OCI-LY3 (cell line): ENCODE data around the gene H1-8.

Experiments
- H2AFZ ChIP-seq: fragments of 200-600, 300-600 bp; shearing (Covaris generic); 2 replicates; pipeline ENCODE4 v1.6.0; 2014; ENCODE audit warnings: antibody characterized with exemption, low read depth, low read length
- H3K27ac ChIP-seq: fragments of 200-600, 300-600 bp; sonication (generic); 2 replicates; pipeline ENCODE4 v1.5.1; 2014; ENCODE audit warnings: mild to moderate bottlenecking, low read length, moderate library complexity, mixed read lengths
- H3K27me3 ChIP-seq: fragments of 200-600, 300-600 bp; sonication (generic); 2 replicates; pipeline ENCODE4 v1.6.1; 2014; ENCODE audit warnings: low read depth, low read length, mixed read lengths
- H3K36me3 ChIP-seq: fragments of 200-600, 300-600 bp; sonication (generic); replicated peaks from 2 replicates; pipeline ENCODE3; 2014; ENCODE audit warnings: low read depth, low read length, mixed read lengths
- H3K4me1 ChIP-seq: fragments of 300-600, 200-600 bp; sonication (generic); 2 replicates; pipeline ENCODE4 v1.6.1; 2014; ENCODE audit warnings: low read length, mixed read lengths
- H3K4me2 ChIP-seq: fragments of 200-600, 300-600 bp; sonication (generic); 2 replicates; pipeline ENCODE4 v1.6.1; 2014; ENCODE audit warnings: low read length, mixed read lengths
- H3K4me3 ChIP-seq: fragments of 300-600, 200-600 bp; sonication (generic); 2 replicates; pipeline ENCODE4 v1.5.1; 2014; ENCODE audit warnings: antibody characterized with exemption, mild to moderate bottlenecking, low read length, moderate library complexity
- H3K79me2 ChIP-seq: fragments of 300-600, 200-600 bp; shearing (Covaris generic); 2 replicates; pipeline ENCODE4 v1.6.1; 2014; ENCODE audit warnings: mild to moderate bottlenecking, low read length, mixed read lengths
- H3K9ac ChIP-seq: fragments of 300-600, 200-600 bp; shearing (Covaris generic); 2 replicates; pipeline ENCODE4 v1.6.0; 2014; ENCODE audit warnings: mild to moderate bottlenecking, low read length, moderate library complexity
- H3K9me3 ChIP-seq: fragments of 200-600, 300-600 bp; shearing (Covaris generic); 2 replicates; pipeline ENCODE4 v1.6.1; 2014; ENCODE audit warnings: low read length, mixed read lengths; ENCODE audit not compliant: insufficient read depth
- H4K20me1 ChIP-seq: fragments of 200-600, 300-600 bp; sonication (generic); 2 replicates; pipeline ENCODE4 v1.6.1; 2016; ENCODE audit warnings: low read length, mixed read lengths; ENCODE audit not compliant: insufficient read depth
- EZH2phosphoT487 ChIP-seq: fragments of 200-600 bp; shearing (Covaris generic); IDR thresholded peaks from 2 replicates; pipeline ENCODE4 v1.6.1; 2018; ENCODE audit warnings: antibody characterized with exemption, mixed run types, low read depth
- TF ChIP-seq, protein P1 (sequence below): fragments of 200-600, 300-600 bp; sonication (generic); IDR thresholded peaks from 2 replicates; pipeline ENCODE4 v1.5.1; 2014; ENCODE audit warnings: antibody characterized with exemption, low read length, low read depth

Gene H1-8

GRCh38 chr3:129526121-129526900 lies 16.7 kb upstream of the H1-8 start:
- Histone ChIP-seq H3K9me3 (no peaks in the 10 kb centered on the region), H3K4me3 (peak overlapping the region; percentile 44), H3K27ac (peak overlapping the region; percentile 75), H3K79me2 (no peaks in the 10 kb centered on the region), H3K27me3 (no peaks in the 10 kb centered on the region), H4K20me1 (no peaks in the 10 kb centered on the region), H2AFZ (peak overlapping the region; percentile 76; the same call in 1 of the 2 replicates), H3K36me3 (no peaks in the 10 kb centered on the region), H3K4me1 (peaks cover 31% of the 10 kb centered on the region), H3K4me2 (peak overlapping the region; percentile 85), H3K9ac (peak overlapping the region; percentile 48; the same call in 1 of the 2 replicates)
- TF ChIP-seq, protein P1, sequence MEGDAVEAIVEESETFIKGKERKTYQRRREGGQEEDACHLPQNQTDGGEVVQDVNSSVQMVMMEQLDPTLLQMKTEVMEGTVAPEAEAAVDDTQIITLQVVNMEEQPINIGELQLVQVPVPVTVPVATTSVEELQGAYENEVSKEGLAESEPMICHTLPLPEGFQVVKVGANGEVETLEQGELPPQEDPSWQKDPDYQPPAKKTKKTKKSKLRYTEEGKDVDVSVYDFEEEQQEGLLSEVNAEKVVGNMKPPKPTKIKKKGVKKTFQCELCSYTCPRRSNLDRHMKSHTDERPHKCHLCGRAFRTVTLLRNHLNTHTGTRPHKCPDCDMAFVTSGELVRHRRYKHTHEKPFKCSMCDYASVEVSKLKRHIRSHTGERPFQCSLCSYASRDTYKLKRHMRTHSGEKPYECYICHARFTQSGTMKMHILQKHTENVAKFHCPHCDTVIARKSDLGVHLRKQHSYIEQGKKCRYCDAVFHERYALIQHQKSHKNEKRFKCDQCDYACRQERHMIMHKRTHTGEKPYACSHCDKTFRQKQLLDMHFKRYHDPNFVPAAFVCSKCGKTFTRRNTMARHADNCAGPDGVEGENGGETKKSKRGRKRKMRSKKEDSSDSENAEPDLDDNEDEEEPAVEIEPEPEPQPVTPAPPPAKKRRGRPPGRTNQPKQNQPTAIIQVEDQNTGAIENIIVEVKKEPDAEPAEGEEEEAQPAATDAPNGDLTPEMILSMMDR, result no peak
- no peak for TF ChIP-seq EZH2phosphoT487

- H3K27ac ChIP-seq, result no peak overlapping the region
These were observed 15.7 kb upstream of the H1-8 start for GRCh38 chr3:129527262-129527661.

GRCh38 chr3:129528589-129529100 lies 14.3 kb upstream of the H1-8 start, which contains the start of gene RHO:
TSS of gene RHO (plus strand) at chr3:129528639. CDS start at chr3:129528734, 95 bp downstream.
- no peak for TF ChIP-seq EZH2phosphoT487
- TF ChIP-seq, protein P1, result no peak
- Histone ChIP-seq H2AFZ (no peak within 1 kb of the TSS), H3K4me1 (peaks cover 25% of the 10 kb centered on the region), H3K36me3 (no peaks in the 10 kb centered on the region), H3K9ac (no peak within 1 kb of the TSS), H3K9me3 (no peaks in the 10 kb centered on the region), H3K79me2 (no peaks in the 10 kb centered on the region), H3K4me3 (no peak within 1 kb of the TSS), H3K27me3 (no peaks in the 10 kb centered on the region), H3K4me2 (no peak within 1 kb of the TSS), H3K27ac (no peak within 1 kb of the TSS), H4K20me1 (no peaks in the 10 kb centered on the region)

More at GRCh38 chr3:129527262-129527661, 15.7 kb upstream of the H1-8 start:
- Histone ChIP-seq H3K27me3 (no peaks in the 10 kb centered on the region), H3K9me3 (no peaks in the 10 kb centered on the region), H3K4me1 (peaks cover 31% of the 10 kb centered on the region), H3K79me2 (no peaks in the 10 kb centered on the region), H3K9ac (no peak overlapping the region), H3K4me2 (no peak overlapping the region), H3K4me3 (no peak overlapping the region), H3K36me3 (no peaks in the 10 kb centered on the region), H4K20me1 (no peaks in the 10 kb centered on the region), H2AFZ (no peak overlapping the region)
- TF ChIP-seq, protein P1, result no peak
- no peak for TF ChIP-seq EZH2phosphoT487

DNA sequence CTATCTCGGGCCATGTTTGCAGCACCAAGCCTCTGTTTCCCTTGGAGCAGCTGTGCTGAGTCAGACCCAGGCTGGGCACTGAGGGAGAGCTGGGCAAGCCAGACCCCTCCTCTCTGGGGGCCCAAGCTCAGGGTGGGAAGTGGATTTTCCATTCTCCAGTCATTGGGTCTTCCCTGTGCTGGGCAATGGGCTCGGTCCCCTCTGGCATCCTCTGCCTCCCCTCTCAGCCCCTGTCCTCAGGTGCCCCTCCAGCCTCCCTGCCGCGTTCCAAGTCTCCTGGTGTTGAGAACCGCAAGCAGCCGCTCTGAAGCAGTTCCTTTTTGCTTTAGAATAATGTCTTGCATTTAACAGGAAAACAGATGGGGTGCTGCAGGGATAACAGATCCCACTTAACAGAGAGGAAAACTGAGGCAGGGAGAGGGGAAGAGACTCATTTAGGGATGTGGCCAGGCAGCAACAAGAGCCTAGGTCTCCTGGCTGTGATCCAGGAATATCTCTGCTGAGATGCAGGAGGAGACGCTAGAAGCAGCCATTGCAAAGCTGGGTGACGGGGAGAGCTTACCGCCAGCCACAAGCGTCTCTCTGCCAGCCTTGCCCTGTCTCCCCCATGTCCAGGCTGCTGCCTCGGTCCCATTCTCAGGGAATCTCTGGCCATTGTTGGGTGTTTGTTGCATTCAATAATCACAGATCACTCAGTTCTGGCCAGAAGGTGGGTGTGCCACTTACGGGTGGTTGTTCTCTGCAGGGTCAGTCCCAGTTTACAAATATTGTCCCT lies 13.4 kb upstream of the H1-8 start:
- H3K27ac ChIP-seq, result no peak overlapping the region
- H3K27me3 ChIP-seq, result no peaks in the 10 kb centered on the region
- no peaks in the 10 kb centered on the region for H4K20me1 ChIP-seq
- TF ChIP-seq, protein P1, result no peak
- TF ChIP-seq EZH2phosphoT487, result no peak
- no peaks in the 10 kb centered on the region for H3K36me3 ChIP-seq
- H3K4me2 ChIP-seq, result no peak overlapping the region
- H3K4me1 ChIP-seq, result peaks cover 22% of the 10 kb centered on the region
- no peak overlapping the region for H2AFZ ChIP-seq
- no peak overlapping the region for H3K9ac ChIP-seq
- H3K9me3 ChIP-seq, result no peaks in the 10 kb centered on the region
- H3K79me2 ChIP-seq, result no peaks in the 10 kb centered on the region
- no peak overlapping the region for H3K4me3 ChIP-seq
